ENCODE data around the gene U2AF1L4.
"Not testable (repeated sequence)": the region's sequence is repeated elsewhere in the genome, so short reads cannot be mapped to it uniquely, and the experiment has no call there.

The U2AF1L4 gene

DNA sequence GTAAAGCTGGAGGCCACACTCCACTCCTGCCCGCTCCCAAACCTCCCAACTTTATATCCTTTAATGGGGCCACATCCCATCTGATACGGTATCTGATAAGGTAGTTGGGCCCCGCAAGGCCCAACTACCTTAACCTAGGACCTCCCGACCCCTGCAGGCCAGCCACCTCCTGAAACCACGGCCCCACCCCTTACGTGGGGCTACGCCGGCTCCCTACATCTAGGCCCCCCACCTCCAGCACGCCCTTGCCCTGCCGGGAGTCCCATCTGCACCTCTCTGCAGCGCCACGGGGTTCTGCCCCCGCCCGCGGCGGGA, 5.2 kb downstream of the U2AF1L4 start:
- no peak for DNase-seq

DNA sequence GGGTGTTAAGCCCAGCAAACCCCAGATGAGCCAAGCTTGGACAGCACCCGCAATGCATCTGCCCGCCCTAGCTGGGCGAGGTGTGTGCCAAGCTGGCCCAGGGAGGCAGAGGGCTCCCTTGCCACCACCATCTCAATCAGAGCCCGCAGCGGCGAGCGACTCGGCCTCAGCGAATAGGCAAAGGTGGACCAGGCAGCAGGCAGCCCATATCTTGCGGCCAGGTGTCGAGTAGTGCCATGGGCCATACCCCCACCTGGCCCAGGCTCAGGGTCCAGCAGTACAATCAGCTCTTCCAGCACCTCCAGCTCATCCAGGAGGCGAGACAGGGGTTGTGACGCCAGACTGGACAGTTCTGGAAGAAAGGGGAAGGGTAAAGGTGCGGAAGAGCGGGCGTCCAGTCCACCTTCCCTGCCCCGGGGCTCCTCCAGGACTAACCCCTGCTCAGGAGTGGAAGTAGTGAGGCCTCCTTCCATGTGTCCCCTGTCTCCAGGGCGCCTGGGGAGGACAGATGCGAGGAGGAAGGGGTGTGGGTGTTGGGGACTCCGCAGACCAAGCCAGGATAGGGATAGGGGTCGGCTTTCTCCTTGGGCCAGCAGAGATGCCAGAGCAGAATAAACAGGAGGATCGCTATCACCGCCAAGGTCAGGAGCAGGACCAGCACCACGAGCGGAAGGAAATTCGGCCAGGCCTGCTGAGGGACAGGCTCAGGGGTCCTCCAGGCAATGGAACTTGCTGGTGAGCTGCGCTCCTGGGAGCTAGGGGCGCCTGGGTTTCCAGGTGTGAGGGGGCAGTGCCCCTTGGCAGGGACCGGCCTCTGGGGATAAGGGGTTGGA, 5.7 kb downstream of the U2AF1L4 start:
- DNase-seq = no peak

DNA sequence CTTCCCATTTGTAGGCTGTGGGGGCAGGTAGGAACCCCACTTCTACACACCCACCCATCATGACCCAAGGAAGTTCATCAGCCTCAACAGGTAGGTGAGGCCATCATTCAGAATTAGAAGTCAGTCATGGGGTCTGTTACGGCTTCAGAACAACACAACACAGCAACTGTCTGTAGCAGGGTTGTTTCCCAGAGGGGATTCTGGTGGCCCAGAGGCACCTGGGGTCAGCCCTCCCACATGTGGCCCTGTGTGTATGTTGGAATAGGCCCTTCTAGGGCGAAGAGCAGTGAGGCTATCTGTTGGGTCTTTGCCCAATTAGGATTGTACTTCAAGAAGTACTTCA, 6.4 kb downstream of the U2AF1L4 start:
- no peak for DNase-seq

DNA sequence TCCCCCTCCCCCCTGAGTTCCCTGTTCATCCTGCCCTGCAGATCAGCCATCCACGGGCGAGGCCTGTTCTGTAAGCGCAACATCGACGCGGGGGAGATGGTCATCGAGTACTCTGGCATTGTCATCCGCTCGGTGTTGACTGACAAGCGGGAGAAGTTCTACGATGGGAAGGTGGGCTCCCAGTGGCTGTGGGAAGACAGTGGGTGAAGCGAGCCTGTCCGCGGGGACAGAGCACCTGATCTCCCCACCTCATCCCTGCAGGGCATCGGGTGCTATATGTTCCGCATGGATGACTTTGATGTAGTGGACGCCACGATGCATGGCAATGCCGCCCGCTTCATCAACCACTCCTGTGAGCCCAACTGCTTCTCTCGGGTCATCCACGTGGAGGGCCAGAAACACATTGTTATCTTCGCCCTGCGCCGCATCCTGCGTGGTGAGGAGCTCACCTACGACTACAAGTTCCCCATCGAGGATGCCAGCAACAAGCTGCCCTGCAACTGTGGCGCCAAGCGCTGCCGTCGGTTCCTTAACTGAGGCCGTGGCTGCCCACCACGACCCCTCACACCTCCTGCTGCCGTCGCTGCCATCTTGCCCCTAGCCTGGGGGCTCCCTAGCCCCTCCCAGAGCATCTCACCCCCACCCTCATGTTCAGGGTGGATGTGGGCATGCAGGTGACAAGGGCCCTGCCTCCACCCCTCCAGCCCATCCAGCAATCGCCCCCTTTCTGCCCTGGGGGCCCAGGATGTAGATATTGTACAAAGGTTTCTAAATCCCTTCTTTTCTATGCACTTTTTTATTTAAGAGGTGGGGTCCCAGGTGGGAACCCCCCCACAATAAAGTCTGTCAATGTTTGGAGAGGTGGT, 7.0 kb downstream of the U2AF1L4 start:
- DNase-seq = no peak

DNA sequence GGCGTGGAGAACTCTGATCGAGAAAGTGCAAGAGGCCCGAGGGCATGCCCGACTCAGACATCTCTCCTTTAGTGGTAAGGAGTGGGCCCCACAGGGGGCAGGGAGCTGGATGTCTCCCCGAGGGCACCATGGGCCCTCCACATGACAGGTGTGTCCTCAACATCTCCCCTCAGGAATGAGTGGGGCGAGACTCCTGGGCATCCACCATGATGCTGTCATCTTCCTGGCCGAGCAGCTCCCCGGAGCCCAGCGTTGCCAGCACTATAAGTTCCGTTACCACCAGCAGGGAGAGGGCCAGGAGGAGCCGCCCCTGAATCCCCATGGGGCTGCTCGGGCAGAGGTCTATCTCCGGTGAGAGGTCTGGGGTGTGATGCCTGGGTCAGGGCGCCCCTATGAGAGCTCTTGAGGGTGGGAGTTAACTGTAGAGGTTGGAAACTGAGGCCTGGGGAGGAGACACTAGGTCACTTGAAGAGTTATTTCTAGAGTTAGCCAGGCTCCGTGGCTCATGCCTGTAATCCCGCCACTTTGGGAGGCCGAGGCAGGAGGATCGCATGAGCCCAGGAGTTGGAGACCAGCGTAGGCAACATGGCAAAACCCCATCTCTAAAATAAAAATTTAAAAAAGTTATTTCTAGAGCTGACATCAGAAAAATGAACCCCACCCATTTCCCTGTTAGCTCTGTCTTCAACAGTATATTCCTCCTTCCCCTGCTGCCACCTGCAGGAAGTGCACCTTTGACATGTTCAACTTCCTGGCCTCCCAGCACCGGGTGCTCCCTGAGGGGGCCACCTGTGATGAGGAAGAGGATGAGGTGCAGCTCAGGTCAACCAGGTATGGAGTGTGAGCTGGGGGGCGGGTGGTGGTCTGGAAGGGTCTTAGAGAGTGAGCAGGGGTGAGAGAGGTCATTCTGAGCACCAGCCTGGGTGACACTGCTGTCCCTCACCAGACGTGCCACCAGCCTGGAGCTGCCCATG, 8.0 kb downstream of the U2AF1L4 start:
- no peak for DNase-seq

DNA sequence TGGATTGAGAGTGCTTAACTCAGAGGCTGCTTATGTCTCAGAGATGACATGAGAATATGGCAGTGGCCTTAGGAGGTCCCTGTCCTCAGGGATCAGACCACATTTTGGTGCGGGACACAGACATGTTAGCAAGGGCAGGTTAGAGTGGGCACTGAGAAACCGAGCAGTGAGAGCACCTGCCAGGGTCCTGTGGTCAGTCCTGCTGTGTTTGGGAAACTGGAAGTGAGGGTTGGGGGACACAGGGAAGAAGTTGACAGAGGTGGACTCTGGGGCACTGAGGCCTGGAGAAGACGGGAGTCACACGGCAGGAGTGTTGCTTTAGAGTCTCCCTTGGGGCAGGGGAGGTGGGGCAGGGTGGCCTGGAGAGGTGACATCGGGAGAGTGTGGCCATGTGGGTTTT, 10.3 kb downstream of the U2AF1L4 start:
- no peak for DNase-seq

DNA sequence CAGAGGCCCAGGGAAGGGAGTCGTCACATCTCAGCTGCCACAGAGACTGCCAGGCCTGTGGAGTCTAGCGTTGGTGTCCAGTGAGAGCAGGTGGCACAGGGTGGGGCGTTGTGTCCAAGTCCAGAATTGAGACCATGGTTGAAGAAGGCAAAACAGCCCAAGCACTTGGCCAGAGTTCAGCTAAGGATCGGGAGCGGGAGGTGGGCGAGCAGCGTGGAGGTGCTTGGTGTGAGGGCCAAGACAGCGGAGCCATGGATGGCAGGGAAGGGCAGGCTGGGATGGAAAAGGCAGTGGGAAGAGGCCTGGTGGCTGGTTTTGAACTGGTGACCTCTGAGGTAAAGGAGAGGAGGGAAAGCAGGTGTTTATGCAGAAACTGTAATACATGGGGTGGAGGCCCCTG, 10.9 kb downstream of the U2AF1L4 start:
- no peak for DNase-seq

DNA sequence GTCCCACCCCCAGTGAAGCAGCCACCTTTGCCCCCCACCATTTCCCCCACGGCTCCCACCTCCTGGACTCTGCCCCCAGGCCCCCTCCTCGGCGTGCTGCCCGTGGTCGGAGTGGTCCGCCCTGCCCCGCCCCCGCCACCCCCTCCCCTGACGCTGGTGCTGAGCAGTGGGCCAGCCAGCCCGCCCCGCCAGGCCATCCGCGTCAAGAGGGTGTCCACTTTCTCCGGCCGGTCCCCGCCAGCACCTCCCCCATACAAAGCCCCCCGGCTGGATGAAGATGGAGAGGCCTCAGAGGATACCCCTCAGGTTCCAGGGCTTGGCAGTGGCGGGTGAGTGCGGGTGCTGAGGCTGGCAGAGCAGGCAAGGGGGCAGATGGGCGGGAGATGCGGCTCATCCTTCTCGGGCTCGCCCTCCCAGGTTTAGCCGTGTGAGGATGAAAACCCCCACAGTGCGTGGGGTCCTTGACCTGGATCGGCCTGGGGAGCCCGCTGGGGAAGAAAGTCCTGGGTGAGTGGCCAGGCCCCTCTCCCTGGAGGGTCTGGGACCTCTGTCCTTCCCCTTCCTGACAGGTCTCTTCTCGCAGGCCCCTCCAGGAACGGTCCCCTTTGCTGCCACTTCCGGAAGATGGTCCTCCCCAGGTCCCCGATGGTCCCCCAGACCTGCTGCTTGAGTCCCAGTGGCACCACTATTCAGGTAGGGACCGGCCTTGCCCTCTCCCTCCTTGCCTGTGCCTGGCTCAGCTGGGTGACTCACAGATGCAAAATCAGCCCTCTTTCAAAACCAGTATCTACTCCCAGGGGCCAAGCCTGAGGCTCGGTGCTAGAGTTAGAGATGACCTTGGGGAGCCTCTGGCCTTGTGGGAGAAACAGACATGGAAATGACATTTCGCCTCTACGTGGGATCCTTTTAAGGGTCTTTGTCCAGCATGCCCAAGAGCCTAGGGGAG, 11.8 kb downstream of the U2AF1L4 start:
- no peak for DNase-seq

DNA sequence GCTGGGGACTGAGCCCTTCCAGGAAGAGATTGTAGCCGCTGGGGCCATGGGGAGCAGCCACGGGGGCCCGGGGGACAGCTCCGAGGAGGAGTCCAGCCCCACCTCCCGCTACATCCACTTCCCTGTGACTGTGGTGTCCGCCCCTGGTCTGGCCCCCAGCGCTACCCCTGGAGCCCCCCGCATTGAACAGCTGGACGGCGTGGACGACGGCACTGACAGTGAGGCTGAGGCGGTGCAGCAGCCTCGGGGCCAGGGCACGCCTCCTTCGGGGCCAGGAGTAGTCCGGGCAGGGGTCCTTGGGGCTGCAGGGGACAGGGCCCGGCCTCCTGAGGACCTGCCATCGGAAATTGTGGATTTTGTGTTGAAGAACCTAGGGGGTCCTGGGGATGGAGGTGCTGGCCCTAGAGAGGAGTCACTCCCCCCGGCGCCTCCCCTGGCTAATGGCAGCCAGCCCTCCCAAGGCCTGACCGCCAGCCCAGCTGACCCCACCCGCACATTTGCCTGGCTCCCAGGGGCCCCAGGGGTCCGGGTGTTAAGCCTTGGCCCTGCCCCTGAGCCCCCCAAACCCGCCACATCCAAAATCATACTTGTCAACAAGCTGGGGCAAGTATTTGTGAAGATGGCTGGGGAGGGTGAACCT, 12.6 kb downstream of the U2AF1L4 start:
- no peak for DNase-seq

DNA sequence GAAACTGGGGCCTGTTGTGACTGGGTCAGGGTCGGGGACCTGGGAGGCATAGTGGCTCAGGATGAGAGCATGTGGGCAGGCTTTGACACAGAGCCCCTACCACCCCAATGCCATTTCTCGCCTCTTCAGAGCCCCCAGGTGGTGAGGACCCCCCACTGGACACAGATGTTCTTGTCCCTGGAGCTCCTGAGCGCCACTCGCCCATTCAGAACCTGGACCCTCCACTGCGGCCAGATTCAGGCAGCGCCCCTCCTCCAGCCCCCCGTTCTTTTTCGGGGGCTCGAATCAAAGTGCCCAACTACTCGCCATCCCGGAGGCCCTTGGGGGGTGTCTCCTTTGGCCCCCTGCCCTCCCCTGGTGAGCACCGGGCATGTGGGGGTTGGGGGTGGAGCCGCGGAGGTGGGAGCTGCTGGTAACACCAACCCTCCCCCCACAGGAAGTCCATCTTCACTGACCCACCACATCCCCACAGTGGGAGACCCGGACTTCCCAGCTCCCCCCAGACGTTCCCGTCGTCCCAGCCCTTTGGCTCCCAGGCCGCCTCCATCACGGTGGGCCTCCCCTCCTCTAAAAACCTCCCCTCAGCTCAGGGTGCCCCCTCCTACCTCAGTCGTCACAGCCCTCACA, 13.3 kb downstream of the U2AF1L4 start:
- DNase-seq = no peak

DNA sequence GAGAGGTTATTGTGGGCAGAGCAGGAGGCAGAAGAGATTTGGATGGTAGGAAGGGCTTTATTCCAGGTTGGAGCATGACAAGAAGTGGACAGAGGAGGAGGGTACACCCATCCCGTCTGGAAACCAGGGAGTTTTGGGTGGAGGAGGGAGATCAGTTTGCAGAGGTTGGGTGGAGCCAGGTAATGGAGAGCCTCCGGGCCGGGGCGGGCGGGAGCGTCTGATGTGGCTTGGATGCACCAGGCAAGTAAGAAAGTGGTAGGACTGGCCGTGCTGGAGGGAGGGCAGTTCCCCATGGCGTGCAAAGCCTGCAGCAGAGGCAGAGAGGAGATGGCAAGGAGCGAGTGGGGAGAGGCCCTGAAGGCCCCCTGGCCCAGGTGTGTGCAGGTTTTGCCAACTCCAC, 13.9 kb downstream of the U2AF1L4 start:
- DNase-seq = no peak

DNA sequence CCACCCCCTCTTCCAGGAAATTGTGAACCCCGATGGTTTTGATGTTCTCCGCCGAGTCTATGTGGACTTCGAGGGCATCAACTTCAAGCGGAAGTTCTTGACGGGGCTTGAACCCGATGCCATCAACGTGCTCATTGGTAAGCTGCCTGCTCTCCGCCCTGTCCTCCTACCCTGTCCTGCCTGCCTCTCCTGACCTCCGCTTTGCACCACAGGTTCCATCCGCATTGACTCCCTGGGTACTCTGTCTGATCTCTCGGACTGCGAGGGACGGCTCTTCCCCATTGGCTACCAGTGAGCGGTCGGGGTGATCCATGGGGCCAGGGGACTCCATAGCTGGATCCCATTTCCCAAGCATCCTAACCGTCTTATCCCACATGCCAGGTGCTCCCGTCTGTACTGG, 14.9 kb downstream of the U2AF1L4 start:
- DNase-seq = no peak

DNA sequence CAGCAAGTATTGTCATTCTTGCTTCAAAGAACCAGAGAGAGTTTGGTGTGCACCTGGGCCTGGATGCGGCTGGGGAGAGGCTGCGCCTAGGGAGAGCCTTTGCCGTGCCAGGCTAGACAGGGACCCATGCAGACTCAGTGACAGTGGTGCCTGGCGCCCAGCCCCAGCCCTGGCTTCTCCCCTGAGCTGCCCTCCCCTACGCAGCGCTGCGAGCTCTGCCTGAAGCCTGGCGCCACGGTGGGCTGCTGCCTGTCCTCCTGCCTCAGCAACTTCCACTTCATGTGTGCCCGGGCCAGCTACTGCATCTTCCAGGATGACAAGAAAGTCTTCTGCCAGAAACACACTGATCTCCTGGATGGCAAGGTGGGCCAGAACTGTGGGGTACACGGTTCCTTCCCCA, 15.5 kb downstream of the U2AF1L4 start:
- DNase-seq = no peak

DNA sequence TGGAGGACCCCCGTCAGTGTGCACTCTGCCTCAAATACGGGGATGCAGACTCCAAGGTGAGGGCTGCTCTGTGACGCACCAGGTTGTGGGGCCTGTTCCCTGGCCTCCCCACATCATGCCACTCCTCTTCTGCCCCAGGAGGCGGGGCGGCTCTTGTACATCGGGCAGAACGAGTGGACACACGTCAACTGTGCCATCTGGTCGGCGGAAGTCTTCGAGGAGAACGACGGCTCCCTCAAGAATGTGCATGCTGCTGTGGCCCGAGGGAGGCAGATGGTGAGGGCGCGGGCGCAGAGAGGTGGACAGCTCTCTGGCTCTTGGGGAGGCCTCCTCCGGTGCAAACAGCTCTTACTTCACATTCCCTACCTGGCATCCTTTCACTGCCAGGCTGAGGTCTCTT, 16.2 kb downstream of the U2AF1L4 start:
- no peak for DNase-seq

DNA sequence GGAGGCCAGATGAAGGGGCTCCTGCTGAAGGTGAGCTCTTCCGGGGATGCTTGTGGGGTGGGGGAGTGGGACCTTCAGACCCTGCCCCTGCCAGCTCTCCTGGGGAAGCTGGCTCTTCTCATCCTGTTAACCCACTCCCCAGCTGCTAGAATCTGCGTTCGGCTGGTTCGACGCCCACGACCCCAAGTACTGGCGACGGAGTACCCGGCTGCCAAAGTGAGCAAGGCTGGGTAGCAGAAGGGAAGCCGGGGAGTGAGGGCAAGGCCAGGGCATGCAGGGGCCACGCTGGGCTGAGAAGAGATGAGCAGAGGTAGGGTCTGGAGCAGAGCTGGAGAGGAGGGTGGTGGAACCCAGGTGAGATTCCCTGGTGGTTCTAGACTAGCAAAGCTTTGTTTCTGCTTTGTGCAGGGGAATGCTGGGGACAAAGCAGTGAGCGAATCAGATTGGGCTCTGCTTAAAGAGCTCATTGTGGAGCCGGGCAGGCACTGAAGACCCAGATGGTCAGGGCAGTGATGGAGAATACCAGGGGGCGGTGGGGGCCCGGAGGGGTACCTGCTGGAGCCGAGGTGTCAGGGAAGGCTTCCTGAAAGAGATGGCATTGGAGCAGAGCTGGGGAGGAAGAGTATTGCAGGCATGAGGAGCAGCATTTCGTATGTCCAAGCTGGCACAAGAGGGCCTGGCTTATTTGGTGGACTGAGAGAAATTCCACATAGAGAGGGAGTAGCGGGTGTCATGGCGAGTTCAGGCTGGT, 17.1 kb downstream of the U2AF1L4 start:
- DNase-seq = no peak

DNA sequence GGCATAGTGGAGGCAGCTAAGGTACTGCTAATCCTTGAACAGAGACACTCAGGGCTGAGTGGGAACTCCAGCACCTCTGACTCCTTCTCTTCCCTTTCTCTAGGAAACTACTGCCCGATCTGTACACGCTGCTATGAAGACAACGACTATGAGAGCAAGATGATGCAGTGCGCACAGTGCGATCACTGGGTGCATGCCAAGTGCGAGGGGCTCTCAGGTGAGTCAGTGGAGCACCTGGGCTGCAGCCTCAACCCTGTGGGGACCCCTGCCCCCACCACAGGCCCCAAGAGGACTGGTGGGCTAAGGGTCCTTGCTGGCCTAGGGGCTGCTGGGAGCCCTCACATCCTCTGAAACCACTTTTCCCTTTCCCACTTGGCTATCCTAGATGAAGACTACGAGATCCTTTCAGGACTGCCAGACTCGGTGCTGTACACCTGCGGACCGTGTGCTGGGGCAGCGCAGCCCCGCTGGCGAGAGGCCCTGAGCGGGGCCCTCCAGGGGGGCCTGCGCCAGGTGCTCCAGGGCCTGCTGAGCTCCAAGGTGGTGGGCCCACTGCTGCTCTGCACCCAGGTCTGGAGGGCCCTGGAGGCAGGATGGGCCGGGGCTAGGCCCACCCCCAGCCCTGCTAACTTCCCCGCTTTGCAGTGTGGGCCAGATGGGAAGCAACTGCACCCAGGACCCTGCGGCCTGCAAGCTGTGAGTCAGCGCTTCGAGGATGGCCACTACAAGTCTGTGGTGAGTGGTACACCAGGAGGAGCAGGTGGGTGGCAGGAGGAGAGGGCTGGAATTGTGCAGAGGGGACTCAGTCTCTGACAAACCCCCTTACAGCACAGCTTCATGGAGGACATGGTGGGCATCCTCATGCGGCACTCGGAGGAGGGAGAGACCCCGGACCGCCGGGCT, 17.9 kb downstream of the U2AF1L4 start:
- DNase-seq = no peak

DNA sequence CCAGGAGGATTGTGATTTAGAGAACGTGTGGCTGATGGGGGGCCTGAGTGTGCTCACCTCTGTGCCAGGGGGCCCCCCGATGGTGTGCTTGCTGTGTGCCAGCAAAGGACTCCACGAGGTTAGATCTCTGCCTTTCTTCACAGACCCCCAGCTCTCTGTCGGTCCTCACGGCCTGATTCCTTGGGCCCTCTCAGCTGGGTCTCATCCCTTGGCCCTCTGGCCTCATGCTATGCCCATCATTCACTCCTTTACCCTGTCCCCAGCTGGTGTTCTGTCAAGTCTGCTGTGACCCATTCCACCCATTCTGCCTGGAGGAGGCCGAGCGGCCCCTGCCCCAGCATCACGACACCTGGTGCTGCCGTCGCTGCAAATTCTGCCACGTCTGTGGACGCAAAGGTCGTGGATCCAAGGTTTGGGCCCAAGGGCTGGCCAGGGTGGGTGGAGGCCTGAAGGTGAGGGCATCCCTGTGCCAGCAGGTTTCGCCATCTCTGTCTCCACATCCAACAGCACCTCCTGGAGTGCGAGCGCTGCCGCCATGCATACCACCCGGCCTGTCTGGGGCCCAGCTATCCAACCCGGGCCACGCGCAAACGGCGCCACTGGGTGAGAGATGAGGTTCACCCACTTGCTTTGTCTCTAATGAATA, 19.9 kb downstream of the U2AF1L4 start:
- DNase-seq = no peak

DNA sequence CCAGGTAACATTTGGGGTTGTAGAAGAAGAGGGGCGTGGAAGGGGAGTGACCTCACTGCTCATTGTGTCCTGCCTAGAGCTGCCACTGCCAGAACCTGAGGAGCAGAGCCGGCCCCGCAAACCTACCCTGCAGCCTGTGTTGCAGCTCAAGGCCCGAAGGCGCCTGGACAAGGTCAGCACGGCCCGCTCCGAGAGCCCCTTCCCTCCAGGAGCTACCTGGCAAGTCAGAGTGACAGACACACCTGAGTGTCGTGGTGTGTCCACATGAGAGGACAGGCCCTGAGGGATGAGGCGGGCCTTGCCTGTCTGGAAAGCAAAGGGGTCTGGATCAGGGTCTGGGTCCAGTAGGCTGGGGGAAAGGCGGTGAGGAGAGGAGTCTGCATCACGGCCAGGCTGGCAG, 20.7 kb downstream of the U2AF1L4 start:
- no peak for DNase-seq

DNA sequence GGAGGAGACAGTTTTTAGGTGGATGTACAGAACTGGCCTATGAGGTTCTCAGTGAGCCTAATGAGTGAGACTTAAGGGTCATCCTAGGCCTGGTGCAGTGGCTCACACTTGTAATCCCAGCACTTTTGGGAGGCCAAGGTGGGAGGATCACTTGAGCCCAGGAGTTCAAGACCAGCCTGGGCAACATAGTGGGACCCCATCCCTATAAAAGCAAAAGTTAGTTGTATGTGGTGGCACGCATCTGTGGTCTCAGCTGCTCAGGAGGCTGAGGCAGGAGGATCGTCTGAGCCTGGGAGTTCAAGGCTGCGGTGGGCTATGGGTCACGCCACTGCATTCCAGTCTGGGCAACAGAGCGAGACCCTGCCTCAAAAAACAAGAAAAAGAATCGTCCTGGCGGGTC, 21.1 kb downstream of the U2AF1L4 start:
- not testable (repeated sequence) for DNase-seq

Measured in 8988T (cell line).